Measurements from ENCODE around the gene ANKS1A.

Gene ANKS1A

DNA sequence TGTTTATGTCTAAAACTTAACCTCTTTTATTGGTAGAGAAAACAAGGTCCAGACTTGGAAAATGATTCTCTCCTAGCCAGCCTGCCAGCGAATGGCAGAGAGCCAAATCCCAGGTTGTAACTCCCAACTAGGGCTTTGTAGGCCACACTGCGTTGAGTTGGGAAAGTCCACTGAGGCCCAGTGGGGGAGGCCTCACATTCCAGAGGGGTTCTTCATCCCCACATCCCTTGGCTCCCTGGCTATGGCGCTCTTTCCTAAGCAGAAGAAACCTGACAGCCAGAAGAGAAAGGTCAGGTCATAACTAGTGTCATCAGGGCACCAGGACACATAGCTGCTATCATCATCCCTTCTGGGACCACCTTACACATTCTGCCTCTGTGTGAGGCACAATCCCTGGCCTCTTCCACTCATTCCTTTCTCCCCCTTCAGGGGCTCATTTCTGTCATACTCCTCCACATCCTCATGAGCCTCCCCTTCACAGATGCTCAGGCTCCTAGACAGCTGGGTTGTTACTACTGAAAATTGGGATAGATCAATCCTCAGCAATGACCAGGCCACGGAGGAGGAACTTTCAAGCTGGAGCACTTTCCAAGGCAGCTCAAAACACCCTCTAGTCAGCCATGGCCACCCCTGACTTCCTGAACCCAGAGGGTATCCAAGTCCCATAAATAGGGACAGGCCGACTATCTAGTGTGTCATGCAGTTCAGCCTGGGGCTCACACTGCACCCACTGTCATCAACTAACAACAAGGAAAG is 203.5 kb downstream of the ANKS1A start:
- Histone ChIP-seq H3K4me1 (ENCODE audit: control insufficient read depth, low read length) (no peaks in the 10 kb centered on the region), H3K4me2 (ENCODE audit: low read length) (no peak overlapping the region), H3K79me2 (ENCODE audit: control insufficient read depth, low read length) (no peaks in the 10 kb centered on the region), H3K9me3 (ENCODE audit: control insufficient read depth, insufficient read depth, low read length) (no peaks in the 10 kb centered on the region), H3K27ac (ENCODE audit: low read depth, low read length) (no peak overlapping the region), H4K20me1 (ENCODE audit: control insufficient read depth, insufficient read depth, low read depth, low read length) (no peaks in the 10 kb centered on the region), H3K4me3 (ENCODE audit: low read length) (no peak overlapping the region), H3K27me3 (ENCODE audit: control insufficient read depth, low read length) (peaks cover 11% of the 10 kb centered on the region), H3K9me2 (replicated peaks; ENCODE audit: control insufficient read depth, low read length) (no peaks in the 10 kb centered on the region), H3K36me3 (ENCODE audit: control insufficient read depth, low read length) (no peaks in the 10 kb centered on the region), H3F3A (ENCODE audit: control insufficient read depth, insufficient read depth) (no peaks in the 10 kb centered on the region)
- TF ChIP-seq EZH2phosphoT487 (IDR thresholded peaks at IDR 0.05; ENCODE audit: borderline replicate concordance, low read length) = no peak
- TF ChIP-seq, protein P1, sequence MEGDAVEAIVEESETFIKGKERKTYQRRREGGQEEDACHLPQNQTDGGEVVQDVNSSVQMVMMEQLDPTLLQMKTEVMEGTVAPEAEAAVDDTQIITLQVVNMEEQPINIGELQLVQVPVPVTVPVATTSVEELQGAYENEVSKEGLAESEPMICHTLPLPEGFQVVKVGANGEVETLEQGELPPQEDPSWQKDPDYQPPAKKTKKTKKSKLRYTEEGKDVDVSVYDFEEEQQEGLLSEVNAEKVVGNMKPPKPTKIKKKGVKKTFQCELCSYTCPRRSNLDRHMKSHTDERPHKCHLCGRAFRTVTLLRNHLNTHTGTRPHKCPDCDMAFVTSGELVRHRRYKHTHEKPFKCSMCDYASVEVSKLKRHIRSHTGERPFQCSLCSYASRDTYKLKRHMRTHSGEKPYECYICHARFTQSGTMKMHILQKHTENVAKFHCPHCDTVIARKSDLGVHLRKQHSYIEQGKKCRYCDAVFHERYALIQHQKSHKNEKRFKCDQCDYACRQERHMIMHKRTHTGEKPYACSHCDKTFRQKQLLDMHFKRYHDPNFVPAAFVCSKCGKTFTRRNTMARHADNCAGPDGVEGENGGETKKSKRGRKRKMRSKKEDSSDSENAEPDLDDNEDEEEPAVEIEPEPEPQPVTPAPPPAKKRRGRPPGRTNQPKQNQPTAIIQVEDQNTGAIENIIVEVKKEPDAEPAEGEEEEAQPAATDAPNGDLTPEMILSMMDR (IDR thresholded peaks at IDR 0.05; ENCODE audit: low read depth, low read length, poor library complexity, severe bottlenecking) = no peak

DNA sequence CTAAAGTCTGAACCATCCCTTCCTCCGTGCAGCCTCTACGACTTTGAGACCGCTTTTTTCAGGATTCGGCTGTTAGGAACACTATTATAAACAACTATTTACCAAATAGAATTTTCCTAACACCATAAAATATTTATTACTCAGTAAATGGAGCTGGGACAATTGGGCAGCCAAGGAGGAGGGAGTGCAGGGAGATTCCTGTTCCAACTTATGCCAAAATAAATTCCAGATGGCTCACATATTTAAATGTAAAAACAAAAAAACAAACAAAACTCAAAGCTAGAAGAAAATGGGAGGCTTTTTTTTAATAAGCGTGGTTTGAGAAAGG is 204.0 kb downstream of the ANKS1A start:
- Histone ChIP-seq H3K36me3 (ENCODE audit: control insufficient read depth, low read length) (no peaks in the 10 kb centered on the region), H3K9me3 (ENCODE audit: control insufficient read depth, insufficient read depth, low read length) (no peaks in the 10 kb centered on the region), H3F3A (ENCODE audit: control insufficient read depth, insufficient read depth) (no peaks in the 10 kb centered on the region), H4K20me1 (ENCODE audit: control insufficient read depth, insufficient read depth, low read depth, low read length) (no peaks in the 10 kb centered on the region), H3K4me1 (ENCODE audit: control insufficient read depth, low read length) (no peaks in the 10 kb centered on the region), H3K27ac (ENCODE audit: low read depth, low read length) (no peak overlapping the region), H3K4me2 (ENCODE audit: low read length) (no peak overlapping the region), H3K79me2 (ENCODE audit: control insufficient read depth, low read length) (no peaks in the 10 kb centered on the region), H3K9me2 (replicated peaks; ENCODE audit: control insufficient read depth, low read length) (no peaks in the 10 kb centered on the region), H3K27me3 (ENCODE audit: control insufficient read depth, low read length) (peaks cover 11% of the 10 kb centered on the region), H3K4me3 (ENCODE audit: low read length) (no peak overlapping the region)
- no peak for TF ChIP-seq EZH2phosphoT487 (IDR thresholded peaks at IDR 0.05; ENCODE audit: borderline replicate concordance, low read length)
- TF ChIP-seq, protein P1 (IDR thresholded peaks at IDR 0.05; ENCODE audit: low read depth, low read length, poor library complexity, severe bottlenecking) = no peak

DNA sequence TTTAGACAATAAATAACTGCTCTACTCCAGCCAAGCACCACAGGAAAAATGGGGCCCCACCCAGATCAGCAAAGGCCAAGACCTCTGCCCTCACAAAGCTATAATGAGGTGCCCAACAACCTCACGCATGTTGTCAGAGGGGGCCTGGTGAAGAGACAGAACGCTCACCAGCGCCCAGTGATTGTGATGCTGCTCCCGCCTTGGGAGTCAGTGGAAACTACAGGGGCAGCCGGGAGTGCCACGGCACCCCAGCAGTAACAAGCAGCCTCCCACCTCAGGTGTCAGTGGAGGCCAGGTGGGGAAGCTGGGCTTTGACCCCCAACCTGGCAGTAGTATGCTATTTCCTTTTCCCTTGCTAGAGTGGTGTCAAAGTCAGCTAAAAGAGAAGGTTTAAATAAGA is 204.7 kb downstream of the ANKS1A start:
- no peaks in the 10 kb centered on the region for H3K9me3 ChIP-seq (ENCODE audit: control insufficient read depth, insufficient read depth, low read length)
- no peak overlapping the region for H3K4me2 ChIP-seq (ENCODE audit: low read length)
- peaks cover 11% of the 10 kb centered on the region for H3K27me3 ChIP-seq (ENCODE audit: control insufficient read depth, low read length)
- TF ChIP-seq, protein P1 (IDR thresholded peaks at IDR 0.05; ENCODE audit: low read depth, low read length, poor library complexity, severe bottlenecking) = no peak
- TF ChIP-seq EZH2phosphoT487 (IDR thresholded peaks at IDR 0.05; ENCODE audit: borderline replicate concordance, low read length) = no peak
- H3K79me2 ChIP-seq (ENCODE audit: control insufficient read depth, low read length) = no peaks in the 10 kb centered on the region
- H4K20me1 ChIP-seq (ENCODE audit: control insufficient read depth, insufficient read depth, low read depth, low read length) = no peaks in the 10 kb centered on the region
- no peaks in the 10 kb centered on the region for H3K4me1 ChIP-seq (ENCODE audit: control insufficient read depth, low read length)
- H3K4me3 ChIP-seq (ENCODE audit: low read length) = no peak overlapping the region
- no peaks in the 10 kb centered on the region for H3K36me3 ChIP-seq (ENCODE audit: control insufficient read depth, low read length)
- no peak overlapping the region for H3K27ac ChIP-seq (ENCODE audit: low read depth, low read length)
- H3F3A ChIP-seq (ENCODE audit: control insufficient read depth, insufficient read depth) = no peaks in the 10 kb centered on the region
- no peaks in the 10 kb centered on the region for H3K9me2 ChIP-seq (replicated peaks; ENCODE audit: control insufficient read depth, low read length)
